HCT116 (cell line): ENCODE data around the gene TRPM3.

Experiments used
- CEBPB ChIP-seq: IDR thresholded peaks from 2 replicates; pipeline ENCODE4 v1.6.1; 2012; ENCODE audit warnings: low read depth
- ELF1 ChIP-seq: IDR thresholded peaks from 2 replicates; pipeline ENCODE4 v1.6.1; 2012; ENCODE audit warnings: low read depth, borderline replicate concordance
- FOSL1 ChIP-seq: IDR thresholded peaks from 2 replicates; pipeline ENCODE4 v1.6.1; 2012; ENCODE audit warnings: low read depth
- JUND ChIP-seq: IDR thresholded peaks from 2 replicates; pipeline ENCODE4 v1.6.1; 2012
- POLR2A ChIP-seq: IDR thresholded peaks from 2 replicates; pipeline ENCODE4 v1.7.0; 2011; ENCODE audit warnings: borderline replicate concordance; ENCODE audit not compliant: insufficient read depth, insufficient read length; ENCODE audit errors: extremely low read depth
- SP1 ChIP-seq: IDR thresholded peaks from 2 replicates; pipeline ENCODE4 v1.6.1; 2012; ENCODE audit warnings: low read depth
- TF ChIP-seq, protein P1 (sequence below), 3 experiments: fragments of 200-600 bp in 1 of 3; sonication (generic) in 1 of 3; IDR thresholded peaks in 2 of 3; conservative IDR thresholded peaks in 1 of 3; 2 replicates each; pipeline ENCODE4 v1.5.1; 2012 to 2017; ENCODE audit warnings: low read depth in 2 of 3, low read length in 2 of 3, antibody characterized with exemption in 1 of 3, borderline replicate concordance in 1 of 3, control low read depth in 1 of 3, mild to moderate bottlenecking in 1 of 3, mixed read lengths in 1 of 3, mixed run types in 1 of 3, moderate library complexity in 1 of 3; ENCODE audit not compliant: insufficient read depth in 1 of 3

- TF ChIP-seq POLR2A (no peak), JUND (no peak), CEBPB (no peak), ELF1 (no peak), FOSL1 (no peak), SP1 (no peak)
- TF ChIP-seq, protein P1, sequence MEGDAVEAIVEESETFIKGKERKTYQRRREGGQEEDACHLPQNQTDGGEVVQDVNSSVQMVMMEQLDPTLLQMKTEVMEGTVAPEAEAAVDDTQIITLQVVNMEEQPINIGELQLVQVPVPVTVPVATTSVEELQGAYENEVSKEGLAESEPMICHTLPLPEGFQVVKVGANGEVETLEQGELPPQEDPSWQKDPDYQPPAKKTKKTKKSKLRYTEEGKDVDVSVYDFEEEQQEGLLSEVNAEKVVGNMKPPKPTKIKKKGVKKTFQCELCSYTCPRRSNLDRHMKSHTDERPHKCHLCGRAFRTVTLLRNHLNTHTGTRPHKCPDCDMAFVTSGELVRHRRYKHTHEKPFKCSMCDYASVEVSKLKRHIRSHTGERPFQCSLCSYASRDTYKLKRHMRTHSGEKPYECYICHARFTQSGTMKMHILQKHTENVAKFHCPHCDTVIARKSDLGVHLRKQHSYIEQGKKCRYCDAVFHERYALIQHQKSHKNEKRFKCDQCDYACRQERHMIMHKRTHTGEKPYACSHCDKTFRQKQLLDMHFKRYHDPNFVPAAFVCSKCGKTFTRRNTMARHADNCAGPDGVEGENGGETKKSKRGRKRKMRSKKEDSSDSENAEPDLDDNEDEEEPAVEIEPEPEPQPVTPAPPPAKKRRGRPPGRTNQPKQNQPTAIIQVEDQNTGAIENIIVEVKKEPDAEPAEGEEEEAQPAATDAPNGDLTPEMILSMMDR (IDR thresholded peaks at IDR 0.05 in 2 of 3, conservative IDR thresholded peaks at IDR 0.05 in 1 of 3; ENCODE audit: borderline replicate concordance in 1 of 3, insufficient read depth in 1 of 3, low read depth in 2 of 3, low read length in 2 of 3) = no peak
Observed at GRCh38 chr9:70569070-70569772, 552.2 kb downstream of the TRPM3 start.
